ENCODE results near the gene EFCAB3. TPM values are rescaled to one million over a fixed set of nuclear protein-coding genes. Genes with fewer than 3 reads are reported as not detected.
"Not testable (repeated sequence)": the region's sequence is repeated elsewhere in the genome, so short reads cannot be mapped to it uniquely, and the experiment has no call there.

The EFCAB3 gene
- total RNA-seq, 2 donors from 2014 or later, result not detected

DNA sequence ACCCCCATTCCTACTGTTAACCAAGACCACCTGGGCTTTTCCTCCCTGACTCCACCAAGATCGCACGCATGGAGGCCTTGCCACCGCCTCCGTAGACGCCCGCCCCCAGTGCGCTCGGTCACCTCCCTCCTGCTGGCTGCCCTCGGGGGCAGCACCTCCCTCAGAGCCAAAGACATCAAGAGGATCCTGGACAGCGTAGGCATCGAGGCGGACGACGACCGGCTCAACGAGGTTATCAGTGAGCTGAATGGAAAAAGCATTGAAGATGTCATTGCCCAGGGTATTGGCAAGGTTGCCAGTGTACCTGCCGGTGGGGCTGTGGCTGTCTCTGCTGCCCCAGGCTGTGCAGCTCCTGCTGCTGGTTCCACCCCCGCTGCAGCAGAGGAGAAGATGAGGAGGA, 1.2 kb downstream of the EFCAB3 start:
- no peaks in the 10 kb centered on the region for H3K9me3 ChIP-seq
- H3K4me1 ChIP-seq (ENCODE audit: control insufficient read depth in 1 of 2, low read depth in 2 of 2), result no peaks in the 10 kb centered on the region
- DNase-seq (ENCODE audit: low spot score) (no peak), ATAC-seq (ENCODE audit: insufficient number of reproducible peaks, low FRiP score, low read depth) (no peak)
- no peak overlapping the region for H3K27ac ChIP-seq
- H3K4me3 ChIP-seq, result no peak overlapping the region
- no peak for TF ChIP-seq CTCF (IDR thresholded peaks at IDR 0.05)
- H3K27me3 ChIP-seq (replicated peaks; ENCODE audit: insufficient read depth), result no peaks in the 10 kb centered on the region
- no peaks in the 10 kb centered on the region for H3K36me3 ChIP-seq

GRCh38 chr17:62388856-62389255, 8.5 kb downstream of the EFCAB3 start:
- no peaks in the 10 kb centered on the region for H3K9me3 ChIP-seq
- H3K4me3 ChIP-seq, result no peak overlapping the region
- ATAC-seq (ENCODE audit: insufficient number of reproducible peaks, low FRiP score, low read depth), result no peak
- TF ChIP-seq CTCF (IDR thresholded peaks at IDR 0.05), result no peak
- no peak overlapping the region for H3K27ac ChIP-seq
- H3K4me1 ChIP-seq (ENCODE audit: control insufficient read depth in 1 of 2, low read depth in 2 of 2), result no peaks in the 10 kb centered on the region
- DNase-seq (ENCODE audit: low spot score), result no peak
- no peaks in the 10 kb centered on the region for H3K36me3 ChIP-seq
- no peaks in the 10 kb centered on the region for H3K27me3 ChIP-seq (replicated peaks; ENCODE audit: insufficient read depth)

DNA sequence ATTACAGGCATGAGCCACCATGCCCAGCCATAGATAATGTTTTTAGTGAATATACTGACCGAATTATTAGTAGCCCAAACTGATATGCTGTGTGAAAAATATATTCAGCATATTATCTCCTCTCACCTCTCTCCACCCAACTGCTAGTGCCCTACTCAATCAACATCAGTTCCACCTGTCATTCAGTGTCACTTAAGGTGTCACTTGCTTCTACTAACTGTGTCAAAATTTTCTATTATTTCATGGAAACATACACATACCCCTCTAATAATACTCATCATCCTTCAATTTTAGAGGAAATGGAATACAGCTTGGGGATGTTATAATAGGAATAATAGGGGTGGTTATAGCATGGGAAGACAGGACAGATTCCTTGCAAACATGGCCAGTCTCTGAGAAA, 12.6 kb downstream of the EFCAB3 start:
- no peak for DNase-seq (ENCODE audit: low spot score)
- TF ChIP-seq CTCF (IDR thresholded peaks at IDR 0.05), result no peak
- Histone ChIP-seq H3K27me3 (replicated peaks; ENCODE audit: insufficient read depth) (no peaks in the 10 kb centered on the region), H3K4me1 (ENCODE audit: control insufficient read depth in 1 of 2, low read depth in 2 of 2) (no peaks in the 10 kb centered on the region), H3K36me3 (no peaks in the 10 kb centered on the region), H3K27ac (no peak overlapping the region), H3K9me3 (no peaks in the 10 kb centered on the region), H3K4me3 (no peak overlapping the region)
- no peak for ATAC-seq (ENCODE audit: insufficient number of reproducible peaks, low FRiP score, low read depth)

DNA sequence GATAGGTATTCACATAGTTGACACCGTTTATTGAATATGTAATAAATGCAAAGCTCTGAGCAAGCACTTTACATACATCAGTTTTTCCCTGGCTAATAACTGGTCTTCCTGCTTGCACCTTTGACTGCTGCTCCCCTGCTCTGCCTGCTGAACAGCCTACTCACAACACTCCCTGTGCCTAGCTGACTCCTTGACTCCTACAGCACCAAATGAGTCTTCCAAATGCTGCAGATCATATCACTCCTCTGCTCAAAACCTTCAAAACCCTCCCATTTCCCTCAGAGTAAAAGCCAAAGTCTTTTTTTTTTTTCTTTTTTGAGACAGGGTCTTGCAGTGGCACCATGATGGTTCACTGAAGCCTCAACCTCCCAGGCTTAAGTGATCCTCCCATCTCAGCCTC, 18.5 kb downstream of the EFCAB3 start:
- DNase-seq (ENCODE audit: low spot score) (no peak), ATAC-seq (ENCODE audit: insufficient number of reproducible peaks, low FRiP score, low read depth) (no peak)
- Histone ChIP-seq H3K36me3 (no peaks in the 10 kb centered on the region), H3K27me3 (replicated peaks; ENCODE audit: insufficient read depth) (no peaks in the 10 kb centered on the region), H3K4me1 (ENCODE audit: control insufficient read depth in 1 of 2, low read depth in 2 of 2) (no peaks in the 10 kb centered on the region), H3K9me3 (no peaks in the 10 kb centered on the region), H3K27ac (no peak overlapping the region), H3K4me3 (no peak overlapping the region)
- TF ChIP-seq CTCF (IDR thresholded peaks at IDR 0.05), result no peak

- Histone ChIP-seq H3K27me3 (replicated peaks; ENCODE audit: insufficient read depth) (no peaks in the 10 kb centered on the region), H3K36me3 (no peaks in the 10 kb centered on the region), H3K4me1 (ENCODE audit: control insufficient read depth in 1 of 2, low read depth in 2 of 2) (no peaks in the 10 kb centered on the region), H3K4me3 (no peak overlapping the region), H3K9me3 (no peaks in the 10 kb centered on the region), H3K27ac (no peak overlapping the region)
- no peak for TF ChIP-seq CTCF (IDR thresholded peaks at IDR 0.05)
- no peak for DNase-seq (ENCODE audit: low spot score)
- no peak for ATAC-seq (ENCODE audit: insufficient number of reproducible peaks, low FRiP score, low read depth)
Measured at GRCh38 chr17:62405451-62405850, 25.1 kb downstream of the EFCAB3 start.

DNA sequence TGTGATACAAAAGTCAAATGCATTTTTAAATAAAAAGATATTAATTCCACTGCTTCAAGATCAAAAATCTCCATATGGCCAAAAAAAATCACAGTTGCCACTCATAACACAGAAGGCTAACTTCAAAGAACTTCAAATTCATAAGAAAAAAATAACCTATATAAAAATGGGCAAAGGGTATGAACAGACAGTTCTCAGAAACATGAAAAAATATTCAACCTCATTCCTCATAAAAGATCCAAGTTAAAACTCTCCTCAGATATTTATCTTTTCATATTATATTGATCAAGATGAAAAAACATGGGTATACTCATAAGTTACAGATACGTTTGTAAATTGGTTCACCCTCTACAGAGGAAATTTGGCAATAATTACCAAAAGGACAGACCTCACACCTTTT, 32.7 kb downstream of the EFCAB3 start:
- not testable (repeated sequence) for DNase-seq (ENCODE audit: low spot score)

More for the DNA sequence above, 32.7 kb downstream of the EFCAB3 start:
- not testable (repeated sequence) for H3K36me3 ChIP-seq; ATAC-seq (ENCODE audit: insufficient number of reproducible peaks, low FRiP score, low read depth); H3K27ac ChIP-seq; H3K4me1 ChIP-seq (ENCODE audit: control insufficient read depth in 1 of 2, low read depth in 2 of 2); H3K4me3 ChIP-seq; H3K27me3 ChIP-seq (replicated peaks; ENCODE audit: insufficient read depth); H3K9me3 ChIP-seq
